Adrenal gland (tissue), 12 donors: ENCODE data around the gene RFFL. TPM values are rescaled to one million over a fixed set of nuclear protein-coding genes. Genes with fewer than 3 reads are reported as not detected.
A peak's percentile ranks its signal among the peaks of the same experiment; 100 is the strongest.
"Not testable (repeated sequence)": the region's sequence is repeated elsewhere in the genome, so short reads cannot be mapped to it uniquely, and the experiment has no call there.

Source experiments
- DNase-seq, 7 donors: peaks; one replicate each; pipeline ENCODE4 v3.0.0-alpha.2; 2019 to 2020
- H3K27ac ChIP-seq, 5 donors: fragments of 200-600 bp; sonication (generic) in 4 of 5; 1 replicate in 3 of 5; 2 replicates in 2 of 5; pipeline versions ENCODE4 v1.5.1 to v1.8.0; 2016 to 2020; ENCODE audit warnings: mild to moderate bottlenecking in 1 of 5
- H3K27me3 ChIP-seq: fragments of 200-600 bp; 2 replicates; pipeline ENCODE4 v1.8.0; 2021
- H3K36me3 ChIP-seq, 2 donors: fragments of 200-600 bp; replicated peaks in 1 of 2; 1 replicate in 1 of 2; 2 replicates in 1 of 2; pipeline versions ENCODE4 v1.5.1 to v1.8.0; 2018 to 2022
- H3K4me1 ChIP-seq, 2 donors: fragments of 200-600 bp; replicated peaks in 1 of 2; 1 replicate in 1 of 2; 2 replicates in 1 of 2; pipeline versions ENCODE4 v1.5.1 to v1.8.0; 2018 to 2021
- H3K4me3 ChIP-seq, 4 donors: fragments of 200-600 bp; sonication (generic) in 3 of 4; one replicate each; pipeline ENCODE4 v1.5.1; 2016 to 2018
- H3K9me3 ChIP-seq, 3 donors: fragments of 200-600 bp; sonication (generic) in 1 of 3; replicated peaks in 1 of 3; 1 replicate in 2 of 3; 2 replicates in 1 of 3; pipeline versions ENCODE4 v1.5.1 to v1.8.0; 2016 to 2021
- POLR2A ChIP-seq, 2 donors: fragments of 450-650 bp; IDR thresholded peaks; one replicate each; pipeline ENCODE4 v1.6.1; 2017; ENCODE audit warnings: antibody characterized with exemption in 2 of 2, mild to moderate bottlenecking in 2 of 2, moderate library complexity in 1 of 2
- WGBS, 4 donors: extraction: QIAGEN DNeasy Blood & Tissue Kit in 2 of 4; methylation state at CpG; one replicate each; pipeline versions ENCODE4 v1.1.5 to v1.1.7; 2013 to 2017; 5-methylcytosine and 5-hydroxymethylcytosine counted together
- intact Hi-C, 2 donors: fragments of 100-400 bp; cut with DNase I; formaldehyde crosslinking; loops; one replicate each; pipeline versions ENCODE4 v1.14.1 to v1.15.0; 2022 to 2023
- polyA plus RNA-seq, 3 donors: library from polyadenylated mRNA; stranded (reverse); fragments of 200-250 nt in 2 of 3; fragments of 350-450 nt in 1 of 3; fragmentation: Illumina TruSeq in 1 of 3; extraction: RNeasy Lipid Tissue Mini Kit (QIAGEN cat#74804) in 1 of 3; gene quantifications; one replicate each; pipeline ENCODE4 v1.2.3, GENCODE V29; 2013 to 2014
- total RNA-seq, 9 donors: library from RNA; depleted of rRNA in 4 of 9; stranded (reverse); fragments of >200 nt in 4 of 9; fragments of 120-200 nt in 1 of 9; fragmentation: NEBNext Ultra II Directional in 1 of 9; extraction: Animal tissue kit (Norgen Biotek cat#: 25700) in 1 of 9; gene quantifications; one replicate each; pipeline versions ENCODE4 v1.1.0 to v1.2.4, GENCODE V29; 2013 to 2023
- TF ChIP-seq, protein P1 (sequence below), 6 experiments: fragments of 450-650 bp in 4 of 6; fragments of 200-600 bp in 2 of 6; sonication (generic) in 1 of 6; IDR thresholded peaks; 1 replicate in 5 of 6; 2 replicates in 1 of 6; pipeline versions ENCODE4 v1.5.1 to v1.8.0; 2016 to 2021; ENCODE audit warnings: antibody characterized with exemption in 6 of 6, mild to moderate bottlenecking in 2 of 6, moderate library complexity in 1 of 6
- donor health status: healthy with polysubstance abuse.
- donor health status: Bipolar disorder and iron deficiency.
- donor health status: DM: yes; HTN: yes; CAD: no.
- donor health status: DM: no; HTN: no; CAD: no.
- donor health status: DM: no; HTN: no; CAD: no.
- donor health status: DM: yes; HTN: yes; CAD: no.

Gene RFFL
- total and polyA plus RNA-seq, 12 donors = 2.5 to 24.4 (median 16.3) TPM

DNA sequence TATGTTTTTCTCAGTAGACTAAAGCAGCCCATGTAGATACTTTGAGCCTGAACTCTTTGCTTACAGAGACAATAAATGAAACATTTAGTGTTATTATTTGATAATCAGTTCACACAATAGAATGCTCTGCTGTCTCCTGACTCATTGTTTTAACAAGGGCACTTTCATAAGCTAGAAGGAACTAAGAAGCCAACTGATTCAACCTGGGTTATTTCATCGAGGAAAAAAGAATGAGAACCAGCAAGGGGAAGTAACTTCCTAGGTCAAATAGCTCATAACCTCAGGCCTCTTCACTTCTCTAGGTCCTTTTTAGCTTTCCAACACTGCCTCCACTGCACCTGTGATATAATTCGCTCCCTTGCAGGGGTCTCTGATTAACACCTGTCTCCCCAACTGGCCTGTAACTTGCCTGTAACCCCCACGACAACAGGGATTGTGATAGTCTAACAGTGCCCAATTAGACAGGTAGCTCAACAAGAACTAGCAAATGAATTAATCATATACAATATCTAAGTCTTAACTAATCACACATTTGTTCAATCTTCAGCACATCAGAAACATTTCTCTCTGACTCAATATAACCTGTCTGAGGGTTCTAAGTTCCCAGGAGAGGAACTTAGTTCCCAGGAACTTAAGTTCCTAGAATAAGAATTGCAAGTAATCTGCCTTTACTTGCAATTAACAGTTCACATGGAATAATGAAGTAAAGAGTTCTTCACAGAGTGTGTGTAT lies 34.8 kb downstream of the RFFL start:
- Histone ChIP-seq H3K4me1 (no peaks in the 10 kb centered on the region), H3K9me3 (no peaks in the 10 kb centered on the region), H3K27me3 (no peaks in the 10 kb centered on the region), H3K36me3 (peaks cover 0 to 13% of the 10 kb centered on the region in 2 donors), H3K4me3 (no peak overlapping the region), H3K27ac (no peak overlapping the region)
- TF ChIP-seq POLR2A (IDR thresholded peaks at IDR 0.05) = no peak
- TF ChIP-seq, protein P1, sequence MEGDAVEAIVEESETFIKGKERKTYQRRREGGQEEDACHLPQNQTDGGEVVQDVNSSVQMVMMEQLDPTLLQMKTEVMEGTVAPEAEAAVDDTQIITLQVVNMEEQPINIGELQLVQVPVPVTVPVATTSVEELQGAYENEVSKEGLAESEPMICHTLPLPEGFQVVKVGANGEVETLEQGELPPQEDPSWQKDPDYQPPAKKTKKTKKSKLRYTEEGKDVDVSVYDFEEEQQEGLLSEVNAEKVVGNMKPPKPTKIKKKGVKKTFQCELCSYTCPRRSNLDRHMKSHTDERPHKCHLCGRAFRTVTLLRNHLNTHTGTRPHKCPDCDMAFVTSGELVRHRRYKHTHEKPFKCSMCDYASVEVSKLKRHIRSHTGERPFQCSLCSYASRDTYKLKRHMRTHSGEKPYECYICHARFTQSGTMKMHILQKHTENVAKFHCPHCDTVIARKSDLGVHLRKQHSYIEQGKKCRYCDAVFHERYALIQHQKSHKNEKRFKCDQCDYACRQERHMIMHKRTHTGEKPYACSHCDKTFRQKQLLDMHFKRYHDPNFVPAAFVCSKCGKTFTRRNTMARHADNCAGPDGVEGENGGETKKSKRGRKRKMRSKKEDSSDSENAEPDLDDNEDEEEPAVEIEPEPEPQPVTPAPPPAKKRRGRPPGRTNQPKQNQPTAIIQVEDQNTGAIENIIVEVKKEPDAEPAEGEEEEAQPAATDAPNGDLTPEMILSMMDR (IDR thresholded peaks at IDR 0.05) = no peak
- no peak for DNase-seq
- WGBS, 4 donors = 75 to 84% (median 83%) methylated on average over 3 of the region's 3 CpGs
- intact Hi-C loops = no loop called here

DNA sequence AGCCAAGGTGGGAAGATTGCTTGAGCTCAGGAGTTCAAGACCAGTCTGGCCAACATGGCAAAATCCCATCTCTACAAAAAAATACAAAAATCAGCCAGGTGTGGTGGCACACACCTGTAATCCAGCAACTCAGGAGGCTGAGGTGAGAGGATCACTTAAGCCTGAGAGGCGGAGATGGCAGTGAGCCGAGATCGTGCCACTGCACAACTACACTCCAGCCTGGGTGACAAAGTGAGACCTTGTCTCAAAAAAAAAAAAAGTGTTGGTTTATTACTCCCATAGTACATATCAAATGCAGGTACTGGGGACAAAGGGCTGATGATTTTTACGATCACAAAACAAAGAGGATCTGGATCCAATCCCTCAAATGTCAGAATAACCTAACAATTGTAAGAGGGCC lies 35.4 kb downstream of the RFFL start:
- H3K9me3 ChIP-seq, H3K4me1 ChIP-seq, H3K27me3 ChIP-seq, DNase-seq, H3K27ac ChIP-seq, intact Hi-C loops, H3K4me3 ChIP-seq: not testable (repeated sequence)
- 94 to 95% (median 95%) methylated on average over 4 of the region's 4 CpGs for WGBS, 4 donors
- H3K36me3 ChIP-seq = peaks cover 0 to 13% of the 10 kb centered on the region in 2 donors

DNA sequence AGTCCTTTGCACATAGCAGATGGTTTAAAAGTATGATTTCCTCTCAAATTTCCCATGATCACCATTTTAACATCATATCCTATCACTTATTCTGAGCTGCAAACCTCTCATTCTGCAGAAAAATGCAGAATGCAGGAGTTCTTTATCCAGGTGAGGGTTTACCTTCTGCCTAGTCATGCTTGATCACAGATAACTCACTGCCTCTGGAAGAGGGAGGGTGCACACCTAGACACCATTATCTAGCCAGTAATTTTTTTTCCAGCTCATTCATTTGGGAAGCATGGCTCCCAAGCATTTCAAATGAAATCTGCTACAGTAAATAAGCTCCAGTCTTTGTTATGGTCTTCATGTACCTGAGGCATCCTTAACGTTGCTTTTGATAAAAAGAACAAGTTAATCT lies 38.0 kb downstream of the RFFL start:
- DNase-seq = no peak
- peaks cover 0 to 13% of the 10 kb centered on the region in 2 donors for H3K36me3 ChIP-seq
- peaks cover 6 to 15% of the 10 kb centered on the region in 2 donors for H3K4me1 ChIP-seq
- H3K4me3 ChIP-seq = no peak overlapping the region
- no peak overlapping the region for H3K27ac ChIP-seq
- H3K9me3 ChIP-seq = no peaks in the 10 kb centered on the region
- 70 to 92% (median 84%) methylated on average over 1 of the region's 1 CpG for WGBS, 4 donors
- intact Hi-C loops = no loop called here
- TF ChIP-seq, protein P1 (IDR thresholded peaks at IDR 0.05) = no peak
- TF ChIP-seq POLR2A (IDR thresholded peaks at IDR 0.05) = no peak
- no peaks in the 10 kb centered on the region for H3K27me3 ChIP-seq

DNA sequence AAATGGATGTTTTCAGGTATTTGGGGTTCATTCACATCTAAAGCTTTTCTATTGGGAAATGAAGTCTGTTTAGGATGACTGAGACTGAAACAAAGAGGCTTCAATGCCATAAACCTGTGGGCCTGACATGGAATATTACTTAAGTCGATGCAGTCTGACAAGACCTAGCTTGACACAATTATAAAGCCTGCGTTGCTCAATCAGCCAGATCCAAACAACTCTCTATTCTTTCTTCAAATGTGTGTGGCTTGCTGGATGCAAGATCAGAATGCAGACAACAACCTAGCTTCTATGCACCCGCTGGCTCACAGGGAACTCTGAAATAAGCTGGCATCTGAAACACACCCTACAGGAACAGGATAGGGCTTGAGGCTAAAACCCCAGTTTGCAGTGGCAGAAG lies 40.0 kb downstream of the RFFL start:
- Histone ChIP-seq H3K36me3 (peaks cover 0 to 13% of the 10 kb centered on the region in 2 donors), H3K9me3 (no peaks in the 10 kb centered on the region), H3K4me3 (no peak overlapping the region), H3K4me1 (peaks cover 6 to 15% of the 10 kb centered on the region in 2 donors), H3K27me3 (no peaks in the 10 kb centered on the region), H3K27ac (peak overlapping the region in 2 of 5 donors; percentile 29 to 84)
- TF ChIP-seq, protein P1 (IDR thresholded peaks at IDR 0.05) = no peak
- no peak for TF ChIP-seq POLR2A (IDR thresholded peaks at IDR 0.05)
- WGBS, 4 donors = 88 to 94% (median 91%) methylated on average over 3 of the region's 3 CpGs
- intact Hi-C loops = no loop called here
- DNase-seq = no peak
